Muscle layer of colon (tissue), 2 donors: ENCODE results near the gene DDX25.

Experiments used
- H3K27ac ChIP-seq: one replicate; pipeline ENCODE4 v1.7.0; 2013; ENCODE audit warnings: low read depth, mild to moderate bottlenecking, low read length, moderate library complexity
- H3K27me3 ChIP-seq, 2 donors: one replicate each; pipeline ENCODE4 v1.7.0; 2013; ENCODE audit warnings: low read length in 2 of 2, mild to moderate bottlenecking in 2 of 2; ENCODE audit not compliant: insufficient read depth in 2 of 2, control insufficient read depth in 1 of 2
- H3K36me3 ChIP-seq: one replicate; pipeline ENCODE4 v1.7.0; 2013; ENCODE audit warnings: mild to moderate bottlenecking, low read length; ENCODE audit not compliant: insufficient read depth
- H3K4me1 ChIP-seq: one replicate; pipeline ENCODE4 v1.7.0; 2013; ENCODE audit warnings: mild to moderate bottlenecking, low read length; ENCODE audit not compliant: insufficient read depth
- H3K4me3 ChIP-seq, 2 donors: one replicate each; pipeline ENCODE4 v1.7.0; 2013; ENCODE audit warnings: low read length in 2 of 2, low read depth in 1 of 2, mild to moderate bottlenecking in 1 of 2, moderate library complexity in 1 of 2
- H3K9ac ChIP-seq: one replicate; pipeline ENCODE4 v1.7.0; 2013; ENCODE audit warnings: low read length
- H3K9me3 ChIP-seq: one replicate; pipeline ENCODE4 v1.7.0; 2013; ENCODE audit warnings: mild to moderate bottlenecking, low read length
- donor health status: abdominal sarcoma.
- donor health status: Adenocarcinoma of cecum.

Gene DDX25

DNA sequence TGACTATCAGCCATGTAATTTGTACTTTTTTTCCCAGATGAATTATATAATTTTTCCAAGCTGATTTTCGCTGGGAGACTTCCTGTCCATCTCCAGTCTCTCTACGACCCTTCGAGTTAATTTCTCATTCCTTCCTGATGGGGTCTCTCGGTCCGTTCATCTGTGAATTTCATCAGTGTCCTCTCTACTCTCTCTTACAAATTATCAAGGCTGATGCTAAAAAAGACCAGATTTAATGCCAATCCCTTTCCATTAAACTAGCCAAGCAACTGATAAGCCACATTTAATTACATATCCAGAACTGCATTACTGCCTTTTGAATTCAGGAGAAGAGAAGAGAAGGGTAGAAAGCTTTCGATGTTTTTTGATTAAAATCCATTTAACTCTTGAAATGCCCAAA is 67.3 kb downstream of the DDX25 start:
- Histone ChIP-seq H3K9me3 (no peaks in the 10 kb centered on the region), H3K9ac (no peak overlapping the region), H3K36me3 (peaks cover 21% of the 10 kb centered on the region), H3K4me1 (no peaks in the 10 kb centered on the region), H3K27ac (no peak overlapping the region), H3K27me3 (no peaks in the 10 kb centered on the region), H3K4me3 (no peak overlapping the region)

DNA sequence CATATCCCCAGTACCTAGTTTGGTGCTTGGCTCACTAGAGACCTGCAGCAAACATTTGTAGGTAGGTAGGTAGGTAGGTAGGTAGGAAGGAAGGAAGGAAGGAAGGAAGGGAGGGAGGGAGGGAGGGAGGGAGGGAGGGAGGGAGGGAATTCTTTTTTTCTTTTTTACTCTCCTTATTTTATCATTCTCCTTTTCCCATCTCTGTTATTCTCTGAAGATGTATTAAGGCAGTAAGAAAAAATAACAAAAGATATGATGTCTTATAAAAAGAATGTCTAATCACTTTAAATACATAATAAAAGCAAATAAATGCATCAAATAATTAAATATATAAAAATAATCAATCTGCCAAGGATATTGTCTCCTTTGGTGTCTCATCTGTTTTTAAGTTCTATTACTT is 70.0 kb downstream of the DDX25 start:
- Histone ChIP-seq H3K4me1 (no peaks in the 10 kb centered on the region), H3K4me3 (no peak overlapping the region), H3K9ac (no peak overlapping the region), H3K9me3 (no peaks in the 10 kb centered on the region), H3K36me3 (peaks cover 21% of the 10 kb centered on the region), H3K27ac (no peak overlapping the region), H3K27me3 (no peaks in the 10 kb centered on the region)

DNA sequence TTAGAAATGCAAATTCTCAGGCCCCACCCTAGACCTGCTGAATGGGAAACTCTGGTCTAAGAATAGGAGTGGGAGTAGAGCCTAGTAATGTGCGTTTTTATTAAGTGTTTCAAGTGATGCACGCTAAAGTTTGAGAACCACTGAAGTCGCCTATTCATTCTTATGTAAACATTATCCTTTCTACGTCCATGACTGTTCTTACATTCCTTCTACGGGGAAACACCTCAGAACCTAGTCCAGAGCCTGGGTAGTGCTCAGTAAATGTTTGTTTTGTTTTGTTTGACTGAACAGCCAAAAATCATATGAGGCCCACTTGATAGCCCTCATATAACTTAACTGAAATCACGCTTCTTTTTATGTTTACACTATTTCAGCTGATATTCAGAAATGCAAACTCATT is 71.3 kb downstream of the DDX25 start:
- no peaks in the 10 kb centered on the region for H3K4me1 ChIP-seq
- H3K27ac ChIP-seq: no peak overlapping the region
- no peak overlapping the region for H3K4me3 ChIP-seq
- H3K9ac ChIP-seq: no peak overlapping the region
- H3K27me3 ChIP-seq: no peaks in the 10 kb centered on the region
- H3K9me3 ChIP-seq: no peaks in the 10 kb centered on the region
- peaks cover 22% of the 10 kb centered on the region for H3K36me3 ChIP-seq

DNA sequence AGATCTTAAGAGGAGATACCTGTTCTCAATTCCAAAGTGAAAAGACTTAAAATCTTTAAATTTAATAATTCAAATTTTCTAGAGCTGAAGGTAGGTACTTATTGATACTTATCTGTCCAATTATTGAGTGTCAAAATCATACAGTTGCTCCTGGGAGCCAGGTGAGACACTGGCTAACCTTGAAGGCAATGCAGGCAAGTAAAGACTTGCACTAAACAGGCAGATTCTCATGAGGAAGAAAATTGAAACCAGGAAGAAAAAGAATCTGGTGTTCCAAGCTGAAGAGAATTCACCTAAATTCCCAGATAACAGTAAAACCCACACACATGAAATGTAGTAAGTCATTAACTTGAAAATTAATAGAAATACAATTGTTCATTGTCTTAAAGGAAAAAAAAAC is 71.8 kb downstream of the DDX25 start:
- no peak overlapping the region for H3K9ac ChIP-seq
- no peaks in the 10 kb centered on the region for H3K9me3 ChIP-seq
- no peaks in the 10 kb centered on the region for H3K4me1 ChIP-seq
- H3K4me3 ChIP-seq: no peak overlapping the region
- H3K27ac ChIP-seq: no peak overlapping the region
- H3K36me3 ChIP-seq: peaks cover 24% of the 10 kb centered on the region
- no peaks in the 10 kb centered on the region for H3K27me3 ChIP-seq

DNA sequence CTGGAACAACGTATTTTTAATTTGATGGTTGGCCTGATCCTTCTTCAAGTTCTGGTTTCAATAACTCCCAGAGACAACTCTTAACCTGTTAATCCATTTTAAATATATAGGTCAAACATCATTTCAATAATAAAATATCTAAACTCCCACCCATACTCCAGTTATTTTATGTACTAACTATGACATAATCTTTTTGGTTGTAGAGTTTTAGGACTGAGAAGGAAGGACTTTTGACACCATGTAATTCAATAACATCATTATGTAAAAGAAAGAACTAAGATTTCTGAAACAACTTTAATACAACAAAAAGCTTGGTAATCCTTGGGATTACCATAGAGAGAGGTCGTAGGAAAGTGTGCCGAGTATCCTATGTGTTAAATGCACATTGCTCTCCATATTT is 73.0 kb downstream of the DDX25 start:
- Histone ChIP-seq H3K4me3 (no peak overlapping the region), H3K36me3 (peaks cover 29% of the 10 kb centered on the region)

DNA sequence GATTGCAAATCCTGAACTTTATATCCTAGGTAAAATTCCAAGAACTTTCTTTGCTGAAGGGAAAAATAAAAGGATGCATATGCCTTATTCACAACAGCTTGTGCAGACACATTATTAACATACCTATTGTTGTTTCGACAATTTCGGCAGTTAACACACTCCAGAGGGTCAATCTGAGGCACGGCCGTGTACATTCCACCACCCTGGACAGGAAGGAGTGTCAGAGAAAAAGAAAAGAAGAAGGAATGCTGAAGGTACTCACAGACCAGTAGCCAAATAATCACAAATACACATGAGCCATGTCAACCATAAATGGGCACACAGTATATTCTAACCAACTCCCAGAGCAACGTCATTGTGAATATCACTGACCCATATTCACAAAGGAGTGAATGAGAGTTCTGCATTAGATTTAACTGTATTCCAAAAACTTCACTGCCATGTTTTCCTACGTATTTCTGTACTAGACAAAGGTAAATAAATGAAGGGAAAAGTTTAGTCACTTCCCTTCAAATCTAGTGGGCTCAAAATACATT is 73.9 kb downstream of the DDX25 start:
- H3K4me3 ChIP-seq: no peak overlapping the region
- H3K9me3 ChIP-seq: no peaks in the 10 kb centered on the region
- H3K9ac ChIP-seq: no peak overlapping the region
- H3K4me1 ChIP-seq: no peaks in the 10 kb centered on the region
- H3K27ac ChIP-seq: no peak overlapping the region
- H3K36me3 ChIP-seq: peaks cover 38% of the 10 kb centered on the region
- no peaks in the 10 kb centered on the region for H3K27me3 ChIP-seq

More for the DNA sequence above, 73.0 kb downstream of the DDX25 start:
- Histone ChIP-seq H3K4me1 (no peaks in the 10 kb centered on the region), H3K27me3 (no peaks in the 10 kb centered on the region), H3K9me3 (no peaks in the 10 kb centered on the region), H3K9ac (no peak overlapping the region), H3K27ac (no peak overlapping the region)
